HepG2 (cell line): ENCODE data around the gene TMEM11. TPM values are rescaled to one million over a fixed set of nuclear protein-coding genes. Genes with fewer than 3 reads are reported as not detected.

Source experiments
- ATAC-seq: fragments of 200-7000 bp; cut with Tn5 transposase; 3 replicates; pipeline ENCODE4 v1.9.1; 2020; ENCODE audit warnings: mild to moderate bottlenecking, moderate library complexity
- BruUV-seq: library from RNA; stranded (reverse); fragments of 400-500 nt; replicated peaks from 2 replicates; lab custom pipeline; 2021; lab: Mats Ljungman, UMichigan
- CTCF ChIA-PET: fragments of 300-600 bp; formaldehyde crosslinking; extraction: SDS; loops from one replicate; lab custom pipeline; 2021; ENCODE audit warnings: low total read pairs, inconsistent platforms, low intra/inter-chr PET ratio; lab: Yijun Ruan, JAX
- POLR2A ChIA-PET: fragments of 350-600 bp; sonication (Branson Sonifier 250); formaldehyde crosslinking; loops from one replicate; lab custom pipeline; 2020; ENCODE audit warnings: antibody characterized with exemption, inconsistent platforms; lab: Yijun Ruan, JAX
- DNase-seq: peaks from one replicate; pipeline ENCODE4 v3.0.0-alpha.2; 2015; ENCODE audit warnings: low spot score
- FAIRE-seq: peaks from 3 replicates; lab custom pipeline; 2011; peaks lifted over from hg19 to GRCh38; lab: Jason Lieb, UNC
- H2AFZ ChIP-seq: one replicate; pipeline ENCODE4 v1.6.1; 2011; ENCODE audit warnings: low read length, inconsistent platforms
- H3K27ac ChIP-seq: fragments of 300-600 bp; 3 replicates; pipeline ENCODE4 v1.8.0; 2011; ENCODE audit warnings: mixed run types, mild to moderate bottlenecking, mixed read lengths, low read length, inconsistent platforms; ENCODE audit not compliant: insufficient read depth; ENCODE audit errors: extremely low read length
- H3K27me3 ChIP-seq, 2 experiments: fragments of 200-600 bp in 1 of 2; 2 replicates in 1 of 2; 3 replicates in 1 of 2; pipeline versions ENCODE4 v1.6.0 to v1.8.0; 2011; ENCODE audit warnings: low read length in 2 of 2, mild to moderate bottlenecking in 2 of 2, moderate library complexity in 2 of 2, inconsistent platforms in 1 of 2; ENCODE audit not compliant: insufficient read depth in 2 of 2, control insufficient read depth in 1 of 2
- H3K36me3 ChIP-seq, 2 experiments: fragments of 200-600 bp in 1 of 2; replicated peaks in 1 of 2; 2 replicates in 1 of 2; 3 replicates in 1 of 2; pipeline versions ENCODE4 v1.5.1 to v1.8.0; 2011; ENCODE audit warnings: low read length in 2 of 2, inconsistent platforms in 1 of 2; ENCODE audit not compliant: insufficient read depth in 2 of 2, control insufficient read depth in 1 of 2
- H3K4me1 ChIP-seq: 2 replicates; pipeline ENCODE4 v1.5.1; 2012; ENCODE audit warnings: low read length, inconsistent platforms; ENCODE audit not compliant: insufficient read depth
- H3K4me2 ChIP-seq: 2 replicates; pipeline ENCODE4 v1.6.0; 2011; ENCODE audit warnings: low read depth, low read length, inconsistent platforms
- H3K4me3 ChIP-seq, 3 experiments: fragments of 200-600 bp in 1 of 3; sonication (generic), shearing (Covaris generic) in 1 of 3; replicated peaks in 1 of 3; 2 replicates each; pipeline ENCODE4 v1.5.1; 2011 to 2016; ENCODE audit warnings: low read length in 3 of 3, inconsistent platforms in 2 of 3, low read depth in 2 of 3, mild to moderate bottlenecking in 2 of 3, control low read depth in 1 of 3, mixed read lengths in 1 of 3; ENCODE audit not compliant: insufficient read depth in 1 of 3
- H3K79me2 ChIP-seq: one replicate; pipeline ENCODE4 v1.6.1; 2011; ENCODE audit warnings: low read length, inconsistent platforms; ENCODE audit not compliant: insufficient read depth
- H3K9ac ChIP-seq: 2 replicates; pipeline ENCODE4 v1.6.0; 2011; ENCODE audit warnings: mild to moderate bottlenecking, low read depth, low read length, inconsistent platforms; ENCODE audit not compliant: insufficient read depth
- H3K9me3 ChIP-seq: 2 replicates; pipeline ENCODE4 v1.5.1; 2012; ENCODE audit warnings: mild to moderate bottlenecking, low read length
- H4K20me1 ChIP-seq: 2 replicates; pipeline ENCODE4 v1.6.0; 2011; ENCODE audit warnings: inconsistent platforms, mild to moderate bottlenecking, low read length, moderate library complexity; ENCODE audit not compliant: insufficient read depth
- NAIF1 ChIP-seq: sonication (generic); formaldehyde crosslinking; IDR thresholded peaks from 2 replicates; pipeline ENCODE4 v1.5.0; 2020; ENCODE audit warnings: mild to moderate bottlenecking, missing genetic modification reagents, borderline replicate concordance
- RBAK ChIP-seq: sonication (generic); formaldehyde crosslinking; IDR thresholded peaks from 2 replicates; pipeline ENCODE4 v1.5.1; 2020; ENCODE audit warnings: mild to moderate bottlenecking, missing genetic modification reagents
- RBM22 ChIP-seq: fragments of 200-400 bp; formaldehyde crosslinking; optimal IDR thresholded peaks from 2 replicates; pipeline ENCODE3; 2017; ENCODE audit warnings: mild to moderate bottlenecking, low read length, moderate library complexity
- ZBTB7B ChIP-seq: sonication (generic); formaldehyde crosslinking; IDR thresholded peaks from 2 replicates; pipeline ENCODE4 v1.4.0; 2020; ENCODE audit warnings: missing genetic modification reagents
- ZNF234 ChIP-seq: sonication (generic); formaldehyde crosslinking; conservative IDR thresholded peaks from 2 replicates; pipeline ENCODE4 v1.5.1; 2020; ENCODE audit warnings: mild to moderate bottlenecking, missing genetic modification reagents
- ZNF33B ChIP-seq: sonication (generic); formaldehyde crosslinking; IDR thresholded peaks from 2 replicates; pipeline ENCODE4 v1.5.1; 2020; ENCODE audit warnings: mild to moderate bottlenecking, missing genetic modification reagents
- ZNF367 ChIP-seq: sonication (generic); formaldehyde crosslinking; IDR thresholded peaks from 2 replicates; pipeline ENCODE4 v1.4.0; 2020; ENCODE audit warnings: missing genetic modification reagents, borderline replicate concordance
- ZNF441 ChIP-seq: sonication (generic); formaldehyde crosslinking; IDR thresholded peaks from 2 replicates; pipeline ENCODE4 v1.7.0; 2021; ENCODE audit warnings: missing genetic modification reagents, borderline replicate concordance
- ZNF512B ChIP-seq: sonication (generic); formaldehyde crosslinking; IDR thresholded peaks from 2 replicates; pipeline ENCODE4 v1.5.1; 2020; ENCODE audit warnings: missing genetic modification reagents, mild to moderate bottlenecking, borderline replicate concordance
- ZNF768 ChIP-seq: sonication (generic); formaldehyde crosslinking; IDR thresholded peaks from 2 replicates; pipeline ENCODE4 v1.4.0; 2020; ENCODE audit warnings: missing genetic modification reagents
- whole genome bisulfite sequencing: methylation state at CpG from one replicate; pipeline ENCODE4 v1.1.6; 2017; ENCODE audit warnings: low lambda C conversion rate; 5-methylcytosine and 5-hydroxymethylcytosine counted together
- in situ Hi-C: cut with HindIII; loops from 2 replicates; pipeline ENCODE4 v1.10.0; 2017; ENCODE audit warnings: low pct_unique_long_range_greater_than_20kb; ENCODE audit not compliant: extremely low pct_ligation_motif_present
- intact Hi-C: fragments of 100-400 bp; cut with micrococcal nuclease; formaldehyde crosslinking; loops from one replicate; pipeline ENCODE4 v1.10.0; 2022; ENCODE audit not compliant: unreplicated experiment
- polyA plus RNA-seq, 8 experiments: library from polyadenylated mRNA; depleted of rRNA in 3 of 8; stranded (reverse) in 7 of 8; unstranded in 1 of 8; fragments of >200 nt; fragmentation: Illumina TruSeq in 4 of 8; extraction: Trizol in 4 of 8; gene quantifications; 2 replicates each; pipeline versions ENCODE4 v1.2.1 to v1.2.3, GENCODE V29; 2011 to 2016; ENCODE audit warnings: low read depth in 4 of 8, missing spikeins in 1 of 8, mixed read lengths in 1 of 8; ENCODE audit not compliant: insufficient read depth in 1 of 8
- total RNA-seq, 5 experiments: library from RNA; depleted of rRNA; stranded (reverse); fragments of >200 nt; fragmentation: Illumina TruSeq; extraction: Trizol; gene quantifications; 2 replicates each; pipeline ENCODE4 v1.2.3, GENCODE V29; 2016; ENCODE audit warnings: low read depth in 1 of 5

TMEM11 gene
- total and polyA plus RNA-seq, 2 of the 13 experiments (the other 11 are each of a cell fraction or from before 2014, with no cell fraction given), result 18.7 to 35.0 TPM

GRCh38 chr17:21173543-21173942 lies 40.4 kb downstream of the TMEM11 start:
- ChIA-PET CTCF (no interaction called here), POLR2A (no interaction called here)
- no peaks in the 10 kb centered on the region for H3K9me3 ChIP-seq
- TF ChIP-seq RBAK (CRISPR knock-in tag) (no peak), ZNF768 (CRISPR knock-in tag) (no peak), ZNF33B (no peak), RBM22 (no peak), NAIF1 (CRISPR knock-in tag) (no peak), ZBTB7B (no peak), ZNF441 (CRISPR knock-in tag) (no peak), ZNF367 (CRISPR knock-in tag) (no peak), ZNF512B (no peak), ZNF234 (CRISPR knock-in tag) (no peak)
- no peak overlapping the region for H2AFZ ChIP-seq
- BruUV-seq, result no TSS peak
- no peak overlapping the region for H3K9ac ChIP-seq
- H3K36me3 ChIP-seq, result peaks cover 4 to 26% of the 10 kb centered on the region in 2 experiments; a peak in 4 of 5 replicates
- H3K4me1 ChIP-seq, result no peaks in the 10 kb centered on the region
- no peaks in the 10 kb centered on the region for H3K79me2 ChIP-seq
- H3K27ac ChIP-seq, result no peak overlapping the region
- intact Hi-C loops, result no loop called here
- no peaks in the 10 kb centered on the region for H3K27me3 ChIP-seq
- H3K4me3 ChIP-seq, result no peak overlapping the region
- H4K20me1 ChIP-seq, result no peaks in the 10 kb centered on the region
- no peak for ATAC-seq
- in situ Hi-C loops, result no loop called here
- no peak for DNase-seq
- no peak overlapping the region for H3K4me2 ChIP-seq
- 100% methylated on average over 1 of the region's 2 CpGs for WGBS
- FAIRE-seq, result no peak
